Measurements from ENCODE around the gene ANKRD62. TPM values are rescaled to one million over a fixed set of nuclear protein-coding genes. Genes with fewer than 3 reads are reported as not detected.

Gene ANKRD62
- total and polyA plus RNA-seq, 7 donors: not detected

DNA sequence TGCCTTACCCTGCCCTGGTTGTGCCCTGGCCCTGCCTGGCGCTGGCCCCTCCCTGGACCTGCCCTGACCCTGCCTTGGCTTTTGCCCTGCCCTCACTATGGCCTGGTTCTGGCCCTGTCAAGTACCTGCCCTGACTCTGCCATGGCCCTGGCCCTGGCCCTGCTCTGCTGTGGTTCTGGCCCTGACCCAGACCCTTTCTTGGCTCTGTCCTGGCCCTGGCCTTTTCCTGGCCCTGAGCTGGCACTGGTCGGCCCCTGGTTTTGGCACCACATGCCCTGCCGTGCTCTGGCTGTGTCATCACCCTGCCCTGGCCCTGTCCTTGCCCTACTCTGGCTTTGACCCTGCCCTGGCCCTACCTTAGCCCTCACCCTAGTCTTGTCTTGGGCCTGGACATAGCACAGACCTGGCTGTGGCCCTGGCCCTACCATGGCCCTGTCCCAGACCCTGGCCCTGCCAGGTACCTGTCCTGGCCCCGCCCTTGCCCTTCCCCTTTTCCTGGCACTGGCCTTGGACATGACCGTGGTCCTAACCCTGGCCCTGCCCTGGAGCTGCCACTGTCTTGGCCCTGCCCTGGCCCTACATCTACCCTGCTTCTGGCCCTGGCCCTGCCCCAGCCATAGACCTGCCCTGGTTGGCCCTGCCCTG is 4.8 kb upstream of the ANKRD62 start:
- ATAC-seq: peak; percentile 13 to 56 (median 46)
- Histone ChIP-seq H3K4me3 (no peak overlapping the region), H3K9me3 (no peaks in the 10 kb centered on the region), H3K27me3 (ENCODE audit: insufficient read depth in 3 of 3, low read length in 2 of 3) (no peaks in the 10 kb centered on the region), H3K36me3 (ENCODE audit: insufficient read depth in 1 of 2, low read depth in 1 of 2) (no peaks in the 10 kb centered on the region), H3K27ac (no peak overlapping the region), H3K4me1 (peaks cover 4% of the 10 kb centered on the region)
- WGBS, 3 donors: 48 to 68% (median 56%) methylated on average over 5 of the region's 5 CpGs
- DNase-seq: peak; percentile 25 to 67
- intact Hi-C loops (cut with DNase I): loop anchor here in 1 of 2 donors (5.0 kb wide), 1 partner anchor 148 kb away; no protein-coding TSS in a partner anchor
- TF ChIP-seq CTCF (IDR thresholded peaks at IDR 0.05): no peak

DNA sequence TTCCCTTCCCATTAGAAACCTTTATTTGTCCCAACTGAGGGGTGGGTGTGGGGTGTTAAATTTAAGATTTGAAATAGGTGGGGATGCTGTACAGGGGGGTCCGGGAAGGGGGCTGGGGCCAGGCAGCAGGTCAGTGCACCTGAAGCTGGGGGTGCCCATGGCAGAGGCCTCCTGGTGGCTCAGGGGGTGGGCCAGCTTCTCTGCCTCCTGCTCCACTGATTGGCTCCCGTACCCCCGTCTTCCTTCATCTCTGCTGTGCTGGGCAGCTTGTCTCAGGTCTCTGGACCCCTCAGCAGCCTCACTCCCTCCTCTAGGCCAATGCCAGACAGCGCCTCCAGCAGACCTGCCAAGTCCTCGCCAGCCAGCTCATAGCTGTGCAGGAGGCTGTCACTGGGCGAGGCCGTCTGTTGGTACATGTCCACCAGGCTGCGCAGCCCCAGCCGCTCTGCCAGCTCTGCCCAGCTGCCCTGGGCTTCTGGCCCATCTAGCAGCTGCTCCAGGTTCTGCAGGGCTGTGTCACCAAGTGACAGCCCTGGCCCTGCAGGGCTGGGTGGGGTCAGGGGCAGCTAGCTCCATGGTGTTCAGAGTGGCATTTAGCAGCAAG is 2.0 kb upstream of the ANKRD62 start:
- H3K4me1 ChIP-seq: peaks cover 4% of the 10 kb centered on the region
- WGBS, 3 donors: 32 to 54% (median 39%) methylated on average over 9 of the region's 9 CpGs
- H3K9me3 ChIP-seq: no peaks in the 10 kb centered on the region
- no peaks in the 10 kb centered on the region for H3K36me3 ChIP-seq (ENCODE audit: insufficient read depth in 1 of 2, low read depth in 1 of 2)
- ATAC-seq: peak; percentile 89 to 93 (median 90)
- H3K27ac ChIP-seq: no peak overlapping the region
- H3K27me3 ChIP-seq (ENCODE audit: insufficient read depth in 3 of 3, low read length in 2 of 3): no peaks in the 10 kb centered on the region
- intact Hi-C loops (cut with DNase I): no loop called here
- H3K4me3 ChIP-seq: no peak overlapping the region
- peak; percentile 15 for TF ChIP-seq CTCF (IDR thresholded peaks at IDR 0.05)
- DNase-seq: peak; percentile 52 to 84

- no peak overlapping the region for H3K27ac ChIP-seq
- H3K27me3 ChIP-seq (ENCODE audit: insufficient read depth in 3 of 3, low read length in 2 of 3): no peaks in the 10 kb centered on the region
- no peak overlapping the region for H3K4me3 ChIP-seq
- intact Hi-C loops (cut with DNase I): no loop called here
- no peak for TF ChIP-seq CTCF (IDR thresholded peaks at IDR 0.05)
- 83 to 90% (median 85%) methylated on average over 17 of the region's 17 CpGs for WGBS, 3 donors
- H3K9me3 ChIP-seq: no peaks in the 10 kb centered on the region
- H3K36me3 ChIP-seq (ENCODE audit: insufficient read depth in 1 of 2, low read depth in 1 of 2): no peaks in the 10 kb centered on the region
- DNase-seq (no peak), ATAC-seq (peak in 2 of 4 donors; percentile 30 to 55)
- peaks cover 4% of the 10 kb centered on the region for H3K4me1 ChIP-seq
Observed at GRCh38 chr18:12092398-12093229, 1.0 kb upstream of the ANKRD62 start.

DNA sequence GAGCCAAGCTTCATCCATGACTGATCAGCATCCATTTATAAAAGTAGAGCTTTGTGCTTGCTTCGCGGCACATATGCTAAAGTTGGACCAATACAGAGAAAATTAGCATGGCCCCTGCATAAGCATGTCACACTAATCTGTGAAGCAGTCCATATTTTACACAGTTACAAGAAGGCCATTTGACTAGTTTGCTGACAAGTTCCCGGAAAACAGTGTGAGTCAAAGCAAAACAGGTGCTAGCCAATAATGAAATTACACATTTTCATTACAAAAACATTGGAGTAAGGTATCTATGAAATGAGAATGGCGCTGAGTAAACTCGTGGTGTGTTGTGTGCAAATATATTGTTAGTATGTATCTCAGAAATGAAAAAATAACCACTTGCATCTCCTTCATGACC is 4.7 kb downstream of the ANKRD62 start:
- Histone ChIP-seq H3K4me3 (no peak overlapping the region), H3K27ac (no peak overlapping the region), H3K9me3 (no peaks in the 10 kb centered on the region), H3K4me1 (no peaks in the 10 kb centered on the region), H3K36me3 (ENCODE audit: insufficient read depth in 1 of 2, low read depth in 1 of 2) (no peaks in the 10 kb centered on the region), H3K27me3 (ENCODE audit: insufficient read depth in 3 of 3, low read length in 2 of 3) (no peaks in the 10 kb centered on the region)
- DNase-seq: no peak
- no peak for TF ChIP-seq CTCF (IDR thresholded peaks at IDR 0.05)
- intact Hi-C loops (cut with DNase I): no loop called here
- ATAC-seq: no peak
- 46 to 59% (median 46%) methylated on average over 5 of the region's 5 CpGs for WGBS, 3 donors

All from psoas muscle (tissue), 8 donors.